Adrenal gland (tissue), 5 donors: ENCODE measurements around the gene IPO9.

Experiments
- CTCF ChIP-seq, 6 experiments: fragments of 450-650 bp in 4 of 6; fragments of 200-600 bp in 2 of 6; sonication (generic) in 1 of 6; IDR thresholded peaks; 1 replicate in 5 of 6; 2 replicates in 1 of 6; pipeline versions ENCODE4 v1.5.1 to v1.8.0; 2016 to 2021; ENCODE audit warnings: antibody characterized with exemption in 6 of 6, mild to moderate bottlenecking in 2 of 6, moderate library complexity in 1 of 6
- POLR2A ChIP-seq, 2 donors: fragments of 450-650 bp; IDR thresholded peaks; one replicate each; pipeline ENCODE4 v1.6.1; 2017; ENCODE audit warnings: antibody characterized with exemption in 2 of 2, mild to moderate bottlenecking in 2 of 2, moderate library complexity in 1 of 2
- donor health status: DM: no; HTN: no; CAD: no.

- TF ChIP-seq CTCF (IDR thresholded peaks at IDR 0.05), result no peak
- TF ChIP-seq POLR2A (IDR thresholded peaks at IDR 0.05), result no peak
Measured at GRCh38 chr1:201828217-201828819, 639 bp upstream of the IPO9 start.
